MM.1S (cell line): Measurements from ENCODE around the gene DUSP23.

Experiments
- CTCF ChIP-seq: fragments of 300-600 bp; sonication (generic); IDR thresholded peaks from 2 replicates; pipeline ENCODE4 v1.5.1; 2016; ENCODE audit warnings: antibody characterized with exemption, low read length, mixed read lengths
- EZH2 ChIP-seq: fragments of 300-600 bp; sonication (generic); optimal IDR thresholded peaks from 2 replicates; pipeline ENCODE3; 2017; ENCODE audit warnings: low read depth, mild to moderate bottlenecking, antibody characterized with exemption, low read length, mixed read lengths

GRCh38 chr1:159755451-159756007, 25.2 kb upstream of the DUSP23 start:
- TF ChIP-seq CTCF (no peak), EZH2 (no peak)
